GM12878 (cell line): Measurements from ENCODE around the gene PSMB1. TPM values are rescaled to one million over a fixed set of nuclear protein-coding genes. Genes with fewer than 3 reads are reported as not detected.

Experiments
- ATAC-seq: fragments of 200-7000 bp; cut with Tn5 transposase; 3 replicates; pipeline ENCODE4 v1.9.1; 2020; ENCODE audit warnings: mild to moderate bottlenecking, moderate library complexity
- BruUV-seq: library from RNA; stranded (reverse); fragments of 400-500 nt; replicated peaks from 2 replicates; lab custom pipeline; 2021; lab: Mats Ljungman, UMichigan
- CTCF ChIA-PET: fragments of 300-600 bp; sonication (Branson Sonifier 250); formaldehyde crosslinking; extraction: SDS; loops from one replicate; lab custom pipeline; 2021; ENCODE audit warnings: inconsistent platforms; lab: Yijun Ruan, JAX
- POLR2A ChIA-PET: fragments of 350-600 bp; formaldehyde crosslinking; extraction: SDS; loops from one replicate; lab custom pipeline; 2021; ENCODE audit warnings: inconsistent platforms; lab: Charles Lee
- RAD21 ChIA-PET: fragments of 300-600 bp; sonication (Branson Sonifier 250); formaldehyde crosslinking; loops from one replicate; lab custom pipeline; 2023; ENCODE audit warnings: antibody characterized with exemption; ENCODE audit not compliant: unreplicated experiment; lab: Charles Lee
- SMC1A ChIA-PET: fragments of 300-600 bp; sonication (Branson Sonifier 250); formaldehyde crosslinking; loops from one replicate; lab custom pipeline; 2023; ENCODE audit not compliant: unreplicated experiment, uncharacterized antibody; lab: Charles Lee
- DNase-seq: peaks from one replicate; pipeline ENCODE4 v3.0.0-alpha.2; 2011; ENCODE audit warnings: low read depth, low spot score
- FAIRE-seq: peaks from 3 replicates; lab custom pipeline; 2011; peaks lifted over from hg19 to GRCh38; lab: Jason Lieb, UNC
- H2AFZ ChIP-seq: 2 replicates; pipeline ENCODE4 v1.6.0; 2011; ENCODE audit warnings: low read depth, low read length, control low read depth; ENCODE audit not compliant: control insufficient read depth
- H3K27ac ChIP-seq: 2 replicates; pipeline ENCODE4 v1.5.1; 2011; ENCODE audit warnings: control low read depth; ENCODE audit not compliant: control insufficient read depth, insufficient read depth
- H3K27me3 ChIP-seq, 2 experiments: replicated peaks in 1 of 2; 2 replicates each; pipeline versions ENCODE4 v1.6.0 to v1.6.1; 2011; ENCODE audit warnings: low read length in 1 of 2; ENCODE audit not compliant: control insufficient read depth in 2 of 2, insufficient read depth in 2 of 2
- H3K36me3 ChIP-seq, 2 experiments: 2 replicates each; pipeline ENCODE4 v1.5.1; 2011; ENCODE audit warnings: low read length in 1 of 2; ENCODE audit not compliant: control insufficient read depth in 2 of 2, insufficient read depth in 2 of 2
- H3K4me1 ChIP-seq: 2 replicates; pipeline ENCODE4 v1.6.1; 2011; ENCODE audit warnings: mild to moderate bottlenecking, low read length, moderate library complexity, mixed read lengths; ENCODE audit not compliant: control insufficient read depth, insufficient read depth
- H3K4me2 ChIP-seq: 2 replicates; pipeline ENCODE4 v1.6.0; 2011; ENCODE audit warnings: control low read depth; ENCODE audit not compliant: control insufficient read depth, insufficient read depth
- H3K4me3 ChIP-seq: fragments of 200-600 bp; sonication (generic); 2 replicates; pipeline ENCODE4 v1.5.1; 2016
- H3K79me2 ChIP-seq: 2 replicates; pipeline ENCODE4 v1.6.0; 2011; ENCODE audit warnings: low read length; ENCODE audit not compliant: control insufficient read depth, insufficient read depth
- H3K9ac ChIP-seq: 2 replicates; pipeline ENCODE4 v1.8.0; 2011; ENCODE audit warnings: low read length, control low read depth, mixed read lengths; ENCODE audit not compliant: control insufficient read depth, insufficient read depth
- H3K9me3 ChIP-seq: replicated peaks from 3 replicates; pipeline ENCODE4 v1.5.1; 2011; ENCODE audit warnings: mild to moderate bottlenecking, low read length; ENCODE audit not compliant: control insufficient read depth, insufficient read depth
- H4K20me1 ChIP-seq: 2 replicates; pipeline ENCODE4 v1.6.0; 2011; ENCODE audit not compliant: control insufficient read depth, insufficient read depth
- EED ChIP-seq: sonication (generic); IDR thresholded peaks from 2 replicates; pipeline ENCODE4 v1.6.1; 2016; ENCODE audit warnings: antibody characterized with exemption, low read depth
- MTA2 ChIP-seq: fragments of 450-650 bp; IDR thresholded peaks from 2 replicates; pipeline ENCODE4 v1.6.1; 2016; ENCODE audit warnings: low read depth, mild to moderate bottlenecking, moderate library complexity
- USF2 ChIP-seq: IDR thresholded peaks from 2 replicates; pipeline ENCODE4 v1.6.1; 2011; ENCODE audit warnings: low read depth, low read length, improper control_type of control experiment, borderline replicate concordance
- WGBS: methylation state at CpG from one replicate; pipeline ENCODE4 v1.1.6; 2016; ENCODE audit warnings: low lambda C conversion rate; ENCODE audit not compliant: insufficient replicate concordance, insufficient coverage; ENCODE audit errors: missing lambda C conversion rate; 5-methylcytosine and 5-hydroxymethylcytosine counted together
- in situ Hi-C: fragments of 300-500 bp; cut with MboI; formaldehyde crosslinking; loops from 9 replicates; pipeline ENCODE4 v1.14.3; 2018; ENCODE audit warnings: mixed read lengths
- intact Hi-C: fragments of 100-400 bp; cut with micrococcal nuclease; formaldehyde crosslinking; loops from one replicate; pipeline ENCODE4 v1.14.2; 2022; ENCODE audit not compliant: unreplicated experiment
- polyA plus RNA-seq, 11 experiments: library from polyadenylated mRNA; depleted of rRNA in 4 of 11; unstranded in 6 of 11; stranded (reverse) in 5 of 11; fragments of >200 nt; fragmentation: Nextera tagmentation in 4 of 11; fragmentation: Illumina TruSeq in 1 of 11; extraction: Ambion mirVana in 4 of 11; extraction: Trizol in 1 of 11; gene quantifications; 1 replicate in 1 of 11; 2 replicates in 10 of 11; pipeline versions ENCODE4 v1.2.1 to v1.2.3, GENCODE V29; 2011 to 2016; ENCODE audit warnings: inconsistent platforms in 2 of 11, missing spikeins in 2 of 11, low read depth in 1 of 11
- total RNA-seq, 4 experiments: library from RNA; depleted of rRNA in 3 of 4; stranded (reverse); fragments of >200 nt in 3 of 4; fragmentation: Illumina TruSeq in 1 of 4; extraction: Trizol in 1 of 4; gene quantifications; 2 replicates each; pipeline versions ENCODE4 v1.2.1 to v1.2.3, GENCODE V29; 2013 to 2021
- TF ChIP-seq, protein P1 (sequence below), 3 experiments: IDR thresholded peaks in 2 of 3; conservative IDR thresholded peaks in 1 of 3; 2 replicates each; pipeline ENCODE4 v1.5.1; 2011; ENCODE audit warnings: low read depth in 3 of 3, low read length in 3 of 3, mild to moderate bottlenecking in 3 of 3, control low read depth in 2 of 3, moderate library complexity in 2 of 3, inconsistent platforms in 1 of 3, mixed read lengths in 1 of 3; ENCODE audit not compliant: control insufficient read depth in 2 of 3, insufficient read depth in 1 of 3; ENCODE audit errors: extremely low read depth in 1 of 3
- TF ChIP-seq, protein P2 (sequence below): fragments of 450-650 bp; conservative IDR thresholded peaks from 2 replicates; pipeline ENCODE4 v1.6.1; 2017; ENCODE audit warnings: mild to moderate bottlenecking, moderate library complexity

The PSMB1 gene
- total and polyA plus RNA-seq, 10 of the 15 experiments (the other 5 are each of a cell fraction or from before 2014, with no cell fraction given) = 208 to 1,317 (median 508) TPM

- TF ChIP-seq, protein P1, sequence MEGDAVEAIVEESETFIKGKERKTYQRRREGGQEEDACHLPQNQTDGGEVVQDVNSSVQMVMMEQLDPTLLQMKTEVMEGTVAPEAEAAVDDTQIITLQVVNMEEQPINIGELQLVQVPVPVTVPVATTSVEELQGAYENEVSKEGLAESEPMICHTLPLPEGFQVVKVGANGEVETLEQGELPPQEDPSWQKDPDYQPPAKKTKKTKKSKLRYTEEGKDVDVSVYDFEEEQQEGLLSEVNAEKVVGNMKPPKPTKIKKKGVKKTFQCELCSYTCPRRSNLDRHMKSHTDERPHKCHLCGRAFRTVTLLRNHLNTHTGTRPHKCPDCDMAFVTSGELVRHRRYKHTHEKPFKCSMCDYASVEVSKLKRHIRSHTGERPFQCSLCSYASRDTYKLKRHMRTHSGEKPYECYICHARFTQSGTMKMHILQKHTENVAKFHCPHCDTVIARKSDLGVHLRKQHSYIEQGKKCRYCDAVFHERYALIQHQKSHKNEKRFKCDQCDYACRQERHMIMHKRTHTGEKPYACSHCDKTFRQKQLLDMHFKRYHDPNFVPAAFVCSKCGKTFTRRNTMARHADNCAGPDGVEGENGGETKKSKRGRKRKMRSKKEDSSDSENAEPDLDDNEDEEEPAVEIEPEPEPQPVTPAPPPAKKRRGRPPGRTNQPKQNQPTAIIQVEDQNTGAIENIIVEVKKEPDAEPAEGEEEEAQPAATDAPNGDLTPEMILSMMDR (IDR thresholded peaks at IDR 0.05 in 2 of 3, conservative IDR thresholded peaks at IDR 0.05 in 1 of 3; ENCODE audit: control insufficient read depth in 2 of 3, extremely low read depth in 1 of 3, insufficient read depth in 1 of 3, low read depth in 3 of 3, low read length in 3 of 3) = 0 out of 6 replicates have a peak, but pooled peaks of 1 of the 3 experiments have one; percentile 4
- TF ChIP-seq, all 136 proteins: peak for 1
Observed at GRCh38 chr6:170575250-170575649, 22.1 kb upstream of the PSMB1 start (continued).

DNA sequence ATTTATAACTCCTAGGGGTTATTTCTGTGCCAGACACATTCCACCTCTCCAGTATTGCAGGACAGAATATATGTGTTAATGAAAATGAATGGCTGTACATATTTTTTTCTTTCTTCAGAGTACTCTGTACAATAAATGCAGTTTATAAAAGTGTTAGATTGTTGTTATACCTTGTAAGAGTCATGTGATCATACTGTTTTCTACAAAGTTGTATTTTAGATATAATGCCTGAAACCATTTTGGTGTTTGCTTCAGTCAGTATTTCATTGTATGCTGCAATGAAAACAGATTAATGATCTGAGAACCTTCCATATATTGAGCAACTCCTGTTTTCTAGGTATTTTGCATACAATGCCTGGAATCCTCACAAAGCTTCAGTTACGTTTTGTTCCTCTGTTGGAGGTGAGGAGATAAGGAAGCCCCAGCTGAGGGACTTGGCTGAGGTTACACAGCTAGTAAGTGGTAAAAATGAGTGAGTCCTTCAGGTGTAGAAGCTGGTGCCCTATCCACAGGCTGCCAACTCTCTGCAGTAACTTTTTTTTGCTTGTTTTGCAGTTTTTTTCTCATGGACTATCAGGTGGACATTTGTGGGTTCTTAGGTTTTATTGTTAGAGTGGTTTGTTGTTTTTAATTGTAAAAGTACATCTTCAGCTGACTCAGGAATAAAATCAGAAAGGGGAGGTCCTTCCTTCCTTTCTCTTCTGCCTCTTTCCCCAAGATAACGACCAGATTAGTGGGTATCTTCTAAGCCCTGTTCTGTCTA is 19.8 kb upstream of the PSMB1 start:
- in situ Hi-C loops (no loop called here), intact Hi-C loops (no loop called here)
- ChIA-PET POLR2A (interaction anchor here (0.6 kb wide), 1 partner anchor 274 kb away, joined by 3 read pairs; no protein-coding TSS in a partner anchor), CTCF (interaction anchor here (0.6 to 1.5 kb wide), 2 partner anchors 10 to 11 kb away, joined by 3 to 4 read pairs; partner anchors contain the start of gene PDCD2), RAD21 (no interaction called here), SMC1A (interaction anchor here (0.9 to 1.2 kb wide), 2 partner anchors 14 to 34 kb away, joined by 3 to 4 read pairs; no protein-coding TSS in a partner anchor)
- DNase-seq = no peak
- no peak overlapping the region for H2AFZ ChIP-seq
- no peaks in the 10 kb centered on the region for H3K27me3 ChIP-seq
- H3K36me3 ChIP-seq = peaks cover 4 to 24% of the 10 kb centered on the region in 2 experiments
- no peak for FAIRE-seq
- ATAC-seq = no peak
- TF ChIP-seq EED = no peak
- TF ChIP-seq, protein P2, sequence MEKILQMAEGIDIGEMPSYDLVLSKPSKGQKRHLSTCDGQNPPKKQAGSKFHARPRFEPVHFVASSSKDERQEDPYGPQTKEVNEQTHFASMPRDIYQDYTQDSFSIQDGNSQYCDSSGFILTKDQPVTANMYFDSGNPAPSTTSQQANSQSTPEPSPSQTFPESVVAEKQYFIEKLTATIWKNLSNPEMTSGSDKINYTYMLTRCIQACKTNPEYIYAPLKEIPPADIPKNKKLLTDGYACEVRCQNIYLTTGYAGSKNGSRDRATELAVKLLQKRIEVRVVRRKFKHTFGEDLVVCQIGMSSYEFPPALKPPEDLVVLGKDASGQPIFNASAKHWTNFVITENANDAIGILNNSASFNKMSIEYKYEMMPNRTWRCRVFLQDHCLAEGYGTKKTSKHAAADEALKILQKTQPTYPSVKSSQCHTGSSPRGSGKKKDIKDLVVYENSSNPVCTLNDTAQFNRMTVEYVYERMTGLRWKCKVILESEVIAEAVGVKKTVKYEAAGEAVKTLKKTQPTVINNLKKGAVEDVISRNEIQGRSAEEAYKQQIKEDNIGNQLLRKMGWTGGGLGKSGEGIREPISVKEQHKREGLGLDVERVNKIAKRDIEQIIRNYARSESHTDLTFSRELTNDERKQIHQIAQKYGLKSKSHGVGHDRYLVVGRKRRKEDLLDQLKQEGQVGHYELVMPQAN = no peak
- TF ChIP-seq MTA2 = no peak
- no peak for TF ChIP-seq USF2
- H3K4me3 ChIP-seq = no peak overlapping the region
- H3K9ac ChIP-seq = no peak overlapping the region
- no peaks in the 10 kb centered on the region for H4K20me1 ChIP-seq
- H3K4me2 ChIP-seq = no peak overlapping the region
- no peak overlapping the region for H3K27ac ChIP-seq
- H3K9me3 ChIP-seq = no peaks in the 10 kb centered on the region
- no peaks in the 10 kb centered on the region for H3K4me1 ChIP-seq
- BruUV-seq = no TSS peak
- 93% methylated on average over 2 of the region's 2 CpGs for WGBS
- no peaks in the 10 kb centered on the region for H3K79me2 ChIP-seq
